Bronchial epithelial cell (primary cell): Measurements from ENCODE around the gene CCDC149. TPM values are rescaled to one million over a fixed set of nuclear protein-coding genes. Genes with fewer than 3 reads are reported as not detected.
A peak's percentile ranks its signal among the peaks of the same experiment; 100 is the strongest.

ENCODE experiments used
- DNase-seq: peaks from one replicate; pipeline ENCODE4 v3.0.0-alpha.2; 2010; ENCODE audit warnings: low read depth
- FAIRE-seq: peaks from 2 replicates; lab custom pipeline; 2011; peaks lifted over from hg19 to GRCh38; lab: Jason Lieb, UNC
- H3K27me3 ChIP-seq: 2 replicates; pipeline ENCODE4 v1.5.1; 2011; ENCODE audit warnings: low read length; ENCODE audit not compliant: control insufficient read depth, insufficient read depth
- H3K36me3 ChIP-seq: 2 replicates; pipeline ENCODE4 v1.5.1; 2011; ENCODE audit warnings: low read length; ENCODE audit not compliant: control insufficient read depth, insufficient read depth
- H3K4me3 ChIP-seq: 2 replicates; pipeline ENCODE4 v1.5.1; 2011; ENCODE audit warnings: mild to moderate bottlenecking, low read depth, low read length, control low read depth
- CTCF ChIP-seq: IDR thresholded peaks from 2 replicates; pipeline ENCODE4 v1.5.1; 2011; ENCODE audit warnings: mild to moderate bottlenecking, moderate library complexity, low read length, control low read depth, inconsistent platforms; ENCODE audit not compliant: insufficient read depth, severe bottlenecking
- total RNA-seq: library from RNA; depleted of rRNA; stranded (reverse); fragments of >200 nt; gene quantifications from 2 replicates; pipeline ENCODE4 v1.2.1, GENCODE V29; 2014

CCDC149 gene
- total RNA-seq, 1 donor from 2014 or later, result 4.2 TPM

GRCh38 chr4:24813732-24814131, 99.1 kb downstream of the CCDC149 start:
- no peak for TF ChIP-seq CTCF
- Histone ChIP-seq H3K27me3 (no peaks in the 10 kb centered on the region), H3K36me3 (no peaks in the 10 kb centered on the region), H3K4me3 (no peak overlapping the region)
- DNase-seq (no peak), FAIRE-seq (no peak)

GRCh38 chr4:24810871-24811631, 101.8 kb downstream of the CCDC149 start:
- DNase-seq (no peak), FAIRE-seq (no peak)
- Histone ChIP-seq H3K36me3 (no peaks in the 10 kb centered on the region), H3K4me3 (no peak overlapping the region), H3K27me3 (no peaks in the 10 kb centered on the region)
- TF ChIP-seq CTCF, result no peak

GRCh38 chr4:24809815-24810405, 102.9 kb downstream of the CCDC149 start:
- no peak for FAIRE-seq
- TF ChIP-seq CTCF, result no peak
- Histone ChIP-seq H3K4me3 (no peak overlapping the region), H3K36me3 (no peaks in the 10 kb centered on the region), H3K27me3 (no peaks in the 10 kb centered on the region)
- peak; percentile 20 for DNase-seq

GRCh38 chr4:24809376-24809775, 103.5 kb downstream of the CCDC149 start:
- peak; percentile 16 for TF ChIP-seq CTCF
- DNase-seq (no peak), FAIRE-seq (no peak)
- Histone ChIP-seq H3K27me3 (no peaks in the 10 kb centered on the region), H3K36me3 (no peaks in the 10 kb centered on the region), H3K4me3 (no peak overlapping the region)

- Histone ChIP-seq H3K36me3 (no peaks in the 10 kb centered on the region), H3K4me3 (no peak overlapping the region), H3K27me3 (no peaks in the 10 kb centered on the region)
- DNase-seq, result no peak
- no peak for FAIRE-seq
- TF ChIP-seq CTCF, result no peak
These were observed 103.9 kb downstream of the CCDC149 start for GRCh38 chr4:24808955-24809354.
